ENCODE results near the gene ATAD3C.
A peak's percentile ranks its signal among the peaks of the same experiment; 100 is the strongest.
"Not testable (repeated sequence)": the region's sequence is repeated elsewhere in the genome, so short reads cannot be mapped to it uniquely, and the experiment has no call there.

The ATAD3C gene

DNA sequence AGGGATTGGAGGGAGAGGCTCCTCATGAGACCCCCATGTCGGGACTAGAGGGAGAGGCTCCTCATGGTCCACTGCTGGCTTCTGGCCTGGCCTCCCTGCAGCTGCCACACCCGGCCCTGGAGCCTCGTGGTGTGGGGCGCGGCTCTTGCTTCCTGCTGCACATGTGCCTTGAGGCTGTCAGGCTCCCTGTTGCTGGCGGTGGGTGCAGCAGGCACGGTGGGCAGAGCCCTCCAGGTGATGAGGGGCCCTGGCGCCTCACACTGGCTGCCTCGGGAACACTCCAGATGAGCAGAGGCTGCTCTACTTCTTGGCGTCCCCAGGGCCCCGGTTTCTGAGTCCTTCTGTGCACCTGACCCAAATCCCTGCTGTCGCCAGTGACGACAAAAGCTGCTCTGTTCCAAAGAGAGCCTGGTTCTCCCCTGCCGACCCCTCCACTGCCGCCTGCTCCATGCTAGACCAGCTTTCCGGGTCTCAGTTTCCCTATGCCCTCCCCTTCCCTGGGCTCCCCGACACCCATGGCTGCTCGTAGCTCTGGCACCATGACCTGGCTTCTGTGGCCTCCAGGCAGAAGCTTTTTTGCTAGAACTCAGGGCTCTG, 12.3 kb downstream of the ATAD3C start:
- DNase-seq (ENCODE audit: insufficient read length, low spot score), result no peak
- TF ChIP-seq, protein P1, sequence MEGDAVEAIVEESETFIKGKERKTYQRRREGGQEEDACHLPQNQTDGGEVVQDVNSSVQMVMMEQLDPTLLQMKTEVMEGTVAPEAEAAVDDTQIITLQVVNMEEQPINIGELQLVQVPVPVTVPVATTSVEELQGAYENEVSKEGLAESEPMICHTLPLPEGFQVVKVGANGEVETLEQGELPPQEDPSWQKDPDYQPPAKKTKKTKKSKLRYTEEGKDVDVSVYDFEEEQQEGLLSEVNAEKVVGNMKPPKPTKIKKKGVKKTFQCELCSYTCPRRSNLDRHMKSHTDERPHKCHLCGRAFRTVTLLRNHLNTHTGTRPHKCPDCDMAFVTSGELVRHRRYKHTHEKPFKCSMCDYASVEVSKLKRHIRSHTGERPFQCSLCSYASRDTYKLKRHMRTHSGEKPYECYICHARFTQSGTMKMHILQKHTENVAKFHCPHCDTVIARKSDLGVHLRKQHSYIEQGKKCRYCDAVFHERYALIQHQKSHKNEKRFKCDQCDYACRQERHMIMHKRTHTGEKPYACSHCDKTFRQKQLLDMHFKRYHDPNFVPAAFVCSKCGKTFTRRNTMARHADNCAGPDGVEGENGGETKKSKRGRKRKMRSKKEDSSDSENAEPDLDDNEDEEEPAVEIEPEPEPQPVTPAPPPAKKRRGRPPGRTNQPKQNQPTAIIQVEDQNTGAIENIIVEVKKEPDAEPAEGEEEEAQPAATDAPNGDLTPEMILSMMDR (IDR thresholded peaks at IDR 0.05; ENCODE audit: insufficient read depth, missing control alignments), result no peak
- no peak for FAIRE-seq

DNA sequence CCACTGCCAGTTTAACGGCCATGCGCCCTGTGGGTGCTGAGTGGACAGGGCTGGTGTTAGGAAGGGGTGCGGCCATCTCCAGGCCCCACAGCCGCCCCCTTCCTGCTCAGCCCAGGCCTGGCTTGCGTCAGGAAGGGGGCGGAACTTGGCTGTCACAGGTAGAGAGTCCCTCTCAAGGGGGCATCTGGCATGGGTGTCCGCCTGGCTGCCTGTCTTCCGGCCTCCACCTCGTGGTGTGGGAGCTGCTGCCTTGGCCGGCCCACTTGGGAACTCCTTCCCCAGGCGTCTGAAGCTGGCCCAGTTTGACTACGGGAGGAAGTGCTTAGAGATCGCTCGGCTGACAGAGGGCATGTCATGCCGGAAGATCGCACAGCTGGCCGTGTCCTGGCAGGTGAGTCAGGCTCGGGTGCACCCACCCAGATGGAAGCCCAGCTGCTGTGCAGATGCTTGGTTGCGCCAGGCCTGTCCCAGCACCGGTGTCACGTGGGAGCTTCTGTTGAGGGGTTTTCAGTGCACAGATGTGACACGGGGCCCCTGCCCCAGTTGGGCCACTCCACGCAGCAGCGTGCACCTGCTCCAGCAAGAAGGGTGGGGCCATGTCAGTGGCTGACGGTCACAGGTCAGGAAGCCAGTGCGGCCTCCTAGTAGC, 13.0 kb downstream of the ATAD3C start:
- TF ChIP-seq, protein P1 (IDR thresholded peaks at IDR 0.05; ENCODE audit: insufficient read depth, missing control alignments), result no peak
- FAIRE-seq (no peak), DNase-seq (ENCODE audit: insufficient read length, low spot score) (no peak)

- FAIRE-seq (no peak), DNase-seq (ENCODE audit: insufficient read length, low spot score) (no peak)
- TF ChIP-seq, protein P1 (IDR thresholded peaks at IDR 0.05; ENCODE audit: insufficient read depth, missing control alignments), result no peak
Observed at GRCh38 chr1:1463312-1463711, 13.8 kb downstream of the ATAD3C start.

- not testable (repeated sequence) for DNase-seq (ENCODE audit: insufficient read length, low spot score)
Observed at GRCh38 chr1:1468196-1468985, 18.9 kb downstream of the ATAD3C start.

GRCh38 chr1:1470626-1471388, 21.3 kb downstream of the ATAD3C start:
- no peak for DNase-seq (ENCODE audit: insufficient read length, low spot score)
- TF ChIP-seq, protein P1 (IDR thresholded peaks at IDR 0.05; ENCODE audit: insufficient read depth, missing control alignments), result no peak

More at GRCh38 chr1:1468196-1468985, 18.9 kb downstream of the ATAD3C start:
- FAIRE-seq, result not testable (repeated sequence)

GRCh38 chr1:1471389-1472052, 22.0 kb downstream of the ATAD3C start, which contains the start of gene ATAD3B:
Gene ATAD3B (plus strand): TSS chr1:1471765. CDS start chr1:1471885, 120 bp downstream.
- TF ChIP-seq, protein P1 (IDR thresholded peaks at IDR 0.05; ENCODE audit: insufficient read depth, missing control alignments), result no peak
- FAIRE-seq (no peak), DNase-seq (ENCODE audit: insufficient read length, low spot score) (peak; percentile 72)

More at GRCh38 chr1:1470626-1471388, 21.3 kb downstream of the ATAD3C start:
- no peak for FAIRE-seq

DNA sequence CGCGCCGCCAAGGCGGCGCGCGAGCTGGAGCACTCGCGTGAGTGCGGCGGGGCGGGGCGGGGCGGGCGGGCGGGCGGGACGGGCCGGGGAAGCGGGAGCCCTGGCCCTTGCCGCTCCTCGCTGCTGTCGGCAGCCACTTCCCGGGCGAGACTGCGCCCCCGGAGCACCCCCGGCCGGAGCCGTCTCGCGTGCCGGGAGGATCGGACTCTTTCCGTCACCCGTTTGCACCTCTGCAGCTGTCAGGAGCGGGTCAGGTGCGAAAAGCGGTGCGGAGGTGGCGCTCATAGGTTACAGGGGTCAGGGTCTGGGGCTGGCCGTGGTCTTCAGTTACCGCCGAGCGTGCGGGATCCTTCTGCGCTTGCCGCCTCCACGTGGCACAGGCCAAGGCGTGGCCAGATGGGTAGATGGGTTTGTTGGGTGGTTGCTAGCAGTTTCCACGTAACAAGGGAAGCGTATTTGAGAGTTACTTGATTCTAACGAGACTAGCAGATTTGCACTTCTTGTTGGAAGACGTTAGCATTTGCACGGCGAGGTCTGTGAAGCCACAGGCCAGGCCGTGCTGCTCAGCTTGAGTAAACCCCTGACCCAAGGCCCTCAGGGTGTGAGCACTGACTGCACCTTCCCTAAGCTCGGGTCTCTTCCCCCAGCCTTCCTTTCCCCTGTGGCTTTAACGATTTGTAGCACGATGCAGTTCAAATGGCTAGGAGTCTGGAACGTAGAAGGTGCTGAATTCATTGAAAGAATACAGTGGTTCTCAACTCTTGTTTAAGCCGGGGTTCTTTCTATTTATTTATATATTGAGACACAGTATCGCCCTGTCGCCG, 22.8 kb downstream of the ATAD3C start:
- not testable (repeated sequence) for FAIRE-seq; DNase-seq (ENCODE audit: insufficient read length, low spot score)

- not testable (repeated sequence) for DNase-seq (ENCODE audit: insufficient read length, low spot score); FAIRE-seq
Observed at GRCh38 chr1:1476011-1476410, 26.5 kb downstream of the ATAD3C start.

Measured in D721Med (cell line).